Mucosa of descending colon (tissue), 3 donors: ENCODE results near the gene MMP27. TPM values are rescaled to one million over a fixed set of nuclear protein-coding genes. Genes with fewer than 3 reads are reported as not detected.

Experiments
- ATAC-seq: fragments of 200-7000 bp; cut with Tn5 transposase; one replicate; pipeline ENCODE4 v1.9.1; 2020; ENCODE audit warnings: mild to moderate bottlenecking, moderate library complexity
- DNase-seq, 3 donors: peaks; one replicate each; pipeline ENCODE4 v3.0.0-alpha.2; 2020
- H3K36me3 ChIP-seq: fragments of 200-600 bp; one replicate; pipeline ENCODE4 v1.8.0; 2021; ENCODE audit warnings: low read depth, mild to moderate bottlenecking
- H3K4me1 ChIP-seq: fragments of 200-600 bp; one replicate; pipeline ENCODE4 v1.8.0; 2021; ENCODE audit warnings: low read depth, mild to moderate bottlenecking
- H3K4me3 ChIP-seq: fragments of 200-600 bp; one replicate; pipeline ENCODE4 v1.8.0; 2021; ENCODE audit warnings: mild to moderate bottlenecking
- H3K9me3 ChIP-seq: fragments of 200-600 bp; one replicate; pipeline ENCODE4 v1.8.0; 2021; ENCODE audit warnings: mild to moderate bottlenecking
- intact Hi-C, 2 donors: fragments of 100-400 bp; cut with DNase I in 1 of 2; cut with micrococcal nuclease in 1 of 2; formaldehyde crosslinking; loops; one replicate each; pipeline versions ENCODE4 v1.11.0 to v1.11.1; 2022; cut with DNase I, micrococcal nuclease
- total RNA-seq, 3 donors: library from RNA; stranded (reverse); fragmentation: NEBNext Ultra II Directional in 2 of 3; extraction: Animal tissue kit (Norgen Biotek cat#: 25700) in 2 of 3; gene quantifications; one replicate each; pipeline versions ENCODE4 v1.2.1 to v1.2.4, GENCODE V29; 2021 to 2023
- TF ChIP-seq, protein P1 (sequence below): fragments of 200-600 bp; IDR thresholded peaks from one replicate; pipeline ENCODE4 v1.8.0; 2022; ENCODE audit warnings: antibody characterized with exemption, mild to moderate bottlenecking
- donor health status: DM: no; HTN: no; CAD: no; lungs with moderate emphysema.
- donor health status: DM: no; HTN: no; CAD: no.
- donor health status: DM: no; HTN: yes; CAD: no.

The MMP27 gene
- total RNA-seq, 3 donors from 2014 or later, result 0.16 TPM; not detected in 2

DNA sequence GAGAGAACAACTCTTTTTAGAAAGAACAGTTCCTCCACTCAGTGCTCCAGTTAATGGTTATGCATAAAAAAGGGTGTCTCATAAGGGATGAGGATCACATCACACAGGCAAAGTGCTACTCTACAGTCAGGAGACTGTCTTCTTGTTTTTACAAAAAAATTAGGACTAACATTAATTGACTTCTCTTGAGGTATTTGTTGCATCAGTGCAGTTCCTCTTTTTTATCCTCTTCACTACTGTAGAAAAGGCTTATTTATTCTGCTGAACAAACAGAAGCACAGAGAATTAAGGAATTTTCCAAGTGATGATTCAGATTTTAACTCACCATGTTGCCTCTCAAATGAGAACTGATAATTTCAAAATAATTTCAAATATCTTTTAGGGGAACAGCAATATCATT is 17.3 kb upstream of the MMP27 start:
- ATAC-seq, result no peak
- intact Hi-C loops, result no loop called here

DNA sequence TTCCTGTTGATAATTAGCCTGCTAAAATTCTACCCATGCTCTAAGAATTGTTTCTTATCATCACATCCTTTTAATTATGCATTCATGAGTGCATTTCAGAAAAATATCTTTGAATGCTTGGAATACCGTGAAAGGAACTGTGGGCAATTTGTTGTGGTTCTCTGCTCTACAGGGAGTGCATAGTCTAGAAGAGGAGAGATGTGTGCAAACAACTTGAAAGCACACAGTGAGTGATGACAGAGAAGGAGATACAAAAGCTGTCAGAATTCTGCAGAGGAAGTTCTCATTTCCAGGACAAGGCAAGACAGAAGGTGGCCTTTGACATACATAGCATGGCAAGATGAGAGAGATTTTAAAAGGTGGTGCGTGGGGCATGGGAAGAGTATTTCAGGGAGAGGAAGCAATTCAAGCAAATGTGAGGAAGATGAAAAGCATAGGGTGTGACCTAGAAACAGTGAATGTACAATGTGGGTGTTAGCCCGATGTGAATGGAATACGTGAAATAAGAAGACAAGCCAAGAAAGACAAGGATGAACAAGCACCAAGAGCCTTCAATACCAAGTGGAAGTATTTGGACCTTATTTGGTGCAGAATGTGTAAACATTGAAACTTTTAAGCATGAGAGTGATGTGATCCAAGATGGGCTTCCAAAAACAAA is 14.2 kb upstream of the MMP27 start:
- DNase-seq, result no peak
- H3K36me3 ChIP-seq, result no peaks in the 10 kb centered on the region
- intact Hi-C loops, result no loop called here
- H3K4me1 ChIP-seq, result no peaks in the 10 kb centered on the region
- no peak for ATAC-seq
- no peak overlapping the region for H3K4me3 ChIP-seq
- TF ChIP-seq, protein P1, sequence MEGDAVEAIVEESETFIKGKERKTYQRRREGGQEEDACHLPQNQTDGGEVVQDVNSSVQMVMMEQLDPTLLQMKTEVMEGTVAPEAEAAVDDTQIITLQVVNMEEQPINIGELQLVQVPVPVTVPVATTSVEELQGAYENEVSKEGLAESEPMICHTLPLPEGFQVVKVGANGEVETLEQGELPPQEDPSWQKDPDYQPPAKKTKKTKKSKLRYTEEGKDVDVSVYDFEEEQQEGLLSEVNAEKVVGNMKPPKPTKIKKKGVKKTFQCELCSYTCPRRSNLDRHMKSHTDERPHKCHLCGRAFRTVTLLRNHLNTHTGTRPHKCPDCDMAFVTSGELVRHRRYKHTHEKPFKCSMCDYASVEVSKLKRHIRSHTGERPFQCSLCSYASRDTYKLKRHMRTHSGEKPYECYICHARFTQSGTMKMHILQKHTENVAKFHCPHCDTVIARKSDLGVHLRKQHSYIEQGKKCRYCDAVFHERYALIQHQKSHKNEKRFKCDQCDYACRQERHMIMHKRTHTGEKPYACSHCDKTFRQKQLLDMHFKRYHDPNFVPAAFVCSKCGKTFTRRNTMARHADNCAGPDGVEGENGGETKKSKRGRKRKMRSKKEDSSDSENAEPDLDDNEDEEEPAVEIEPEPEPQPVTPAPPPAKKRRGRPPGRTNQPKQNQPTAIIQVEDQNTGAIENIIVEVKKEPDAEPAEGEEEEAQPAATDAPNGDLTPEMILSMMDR, result no peak
- H3K9me3 ChIP-seq, result no peaks in the 10 kb centered on the region

More for the DNA sequence above, 17.3 kb upstream of the MMP27 start:
- H3K36me3 ChIP-seq, result no peaks in the 10 kb centered on the region
- H3K9me3 ChIP-seq, result no peaks in the 10 kb centered on the region
- DNase-seq, result no peak
- TF ChIP-seq, protein P1, result no peak
- H3K4me3 ChIP-seq, result no peak overlapping the region
- no peaks in the 10 kb centered on the region for H3K4me1 ChIP-seq

DNA sequence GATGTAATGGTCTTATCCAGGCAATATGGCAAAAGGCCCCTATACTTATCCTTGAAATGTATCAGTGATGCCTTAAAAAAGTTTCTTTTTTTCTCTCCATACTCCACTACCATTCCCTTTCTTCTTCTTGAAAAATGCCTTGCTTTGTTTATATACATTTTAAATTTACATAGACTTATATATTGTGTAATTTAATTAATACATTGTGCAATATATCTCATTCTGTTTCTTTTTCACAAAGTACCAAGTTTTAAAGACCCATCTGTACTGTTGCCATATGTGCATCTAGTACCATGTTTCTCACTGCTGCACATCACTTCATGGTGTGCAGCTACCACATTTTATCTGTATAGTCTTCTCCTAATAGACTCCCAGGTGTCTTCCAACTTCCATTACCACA is 11.7 kb upstream of the MMP27 start:
- no peaks in the 10 kb centered on the region for H3K36me3 ChIP-seq
- H3K4me1 ChIP-seq, result no peaks in the 10 kb centered on the region
- no peaks in the 10 kb centered on the region for H3K9me3 ChIP-seq
- TF ChIP-seq, protein P1, result no peak
- intact Hi-C loops, result no loop called here
- H3K4me3 ChIP-seq, result no peak overlapping the region
- ATAC-seq (no peak), DNase-seq (no peak)

DNA sequence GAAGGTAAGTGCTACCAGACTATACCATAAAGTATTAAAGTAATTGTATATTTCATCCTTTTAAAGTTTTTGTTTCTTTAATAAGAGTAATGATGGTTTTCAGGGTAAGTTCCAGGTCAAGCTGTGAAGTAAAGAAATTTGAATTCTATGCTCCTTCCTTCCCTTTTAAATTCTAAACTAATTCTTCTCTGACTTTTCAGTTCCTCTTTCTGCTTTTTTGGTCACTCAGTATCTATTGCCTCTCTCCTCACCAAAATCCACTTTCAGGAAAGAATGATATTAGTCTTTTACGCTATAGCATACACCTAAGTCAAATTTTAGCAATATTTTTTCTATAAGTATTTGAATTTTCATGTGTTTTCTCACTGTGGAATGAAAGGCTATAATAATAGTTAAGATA is 11.0 kb upstream of the MMP27 start:
- ATAC-seq (no peak), DNase-seq (no peak)
- H3K4me1 ChIP-seq, result no peaks in the 10 kb centered on the region
- H3K9me3 ChIP-seq, result no peaks in the 10 kb centered on the region
- TF ChIP-seq, protein P1, result no peak
- H3K36me3 ChIP-seq, result no peaks in the 10 kb centered on the region
- intact Hi-C loops, result no loop called here
- no peak overlapping the region for H3K4me3 ChIP-seq

DNA sequence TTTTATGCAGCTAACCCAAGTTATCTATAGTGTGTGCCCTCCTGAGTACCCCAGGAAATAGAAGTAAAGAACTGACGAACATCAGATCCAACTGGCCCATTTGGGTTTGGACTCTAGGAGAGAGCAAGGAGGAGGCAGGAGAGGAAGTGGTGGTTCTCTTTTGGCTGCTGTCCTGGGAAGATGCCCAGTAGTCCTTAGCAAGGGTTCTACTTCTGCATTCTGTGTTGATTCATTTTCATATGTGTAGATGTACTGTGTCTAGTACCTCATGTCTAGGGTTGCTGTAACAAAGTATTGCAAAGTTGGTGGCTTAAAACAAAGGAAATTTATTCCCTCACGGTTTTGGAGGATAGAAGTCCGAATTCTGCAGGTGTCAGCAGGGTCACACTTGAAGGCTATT is 6.6 kb upstream of the MMP27 start:
- H3K4me1 ChIP-seq, result no peaks in the 10 kb centered on the region
- no peaks in the 10 kb centered on the region for H3K36me3 ChIP-seq
- DNase-seq (no peak), ATAC-seq (no peak)
- no peak overlapping the region for H3K4me3 ChIP-seq
- H3K9me3 ChIP-seq, result no peaks in the 10 kb centered on the region
- intact Hi-C loops, result no loop called here
- TF ChIP-seq, protein P1, result no peak
